ENCODE measurements around the gene MGAT1.
A peak's percentile ranks its signal among the peaks of the same experiment; 100 is the strongest.

MGAT1 gene

GRCh38 chr5:180825768-180826525 is 23.3 kb upstream of the MGAT1 start:
- Mint-ChIP-seq H3K4me1 (peaks cover 39% of the 10 kb centered on the region), H3K9me3 (peaks cover 46% of the 10 kb centered on the region), H3K4me3 (no peak overlapping the region), H3K27me3 (ENCODE audit: low read depth, poor library complexity) (peaks cover 17% of the 10 kb centered on the region), H3K36me3 (ENCODE audit: low read depth) (peaks cover 33% of the 10 kb centered on the region), H3K27ac (peak overlapping the region; percentile 85)
- no peak for DNase-seq
- TF ChIP-seq, protein P1, sequence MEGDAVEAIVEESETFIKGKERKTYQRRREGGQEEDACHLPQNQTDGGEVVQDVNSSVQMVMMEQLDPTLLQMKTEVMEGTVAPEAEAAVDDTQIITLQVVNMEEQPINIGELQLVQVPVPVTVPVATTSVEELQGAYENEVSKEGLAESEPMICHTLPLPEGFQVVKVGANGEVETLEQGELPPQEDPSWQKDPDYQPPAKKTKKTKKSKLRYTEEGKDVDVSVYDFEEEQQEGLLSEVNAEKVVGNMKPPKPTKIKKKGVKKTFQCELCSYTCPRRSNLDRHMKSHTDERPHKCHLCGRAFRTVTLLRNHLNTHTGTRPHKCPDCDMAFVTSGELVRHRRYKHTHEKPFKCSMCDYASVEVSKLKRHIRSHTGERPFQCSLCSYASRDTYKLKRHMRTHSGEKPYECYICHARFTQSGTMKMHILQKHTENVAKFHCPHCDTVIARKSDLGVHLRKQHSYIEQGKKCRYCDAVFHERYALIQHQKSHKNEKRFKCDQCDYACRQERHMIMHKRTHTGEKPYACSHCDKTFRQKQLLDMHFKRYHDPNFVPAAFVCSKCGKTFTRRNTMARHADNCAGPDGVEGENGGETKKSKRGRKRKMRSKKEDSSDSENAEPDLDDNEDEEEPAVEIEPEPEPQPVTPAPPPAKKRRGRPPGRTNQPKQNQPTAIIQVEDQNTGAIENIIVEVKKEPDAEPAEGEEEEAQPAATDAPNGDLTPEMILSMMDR (IDR thresholded peaks at IDR 0.05), result no peak

GRCh38 chr5:180824630-180825476 is 22.2 kb upstream of the MGAT1 start:
- Mint-ChIP-seq H3K27ac (peak overlapping the region; percentile 85), H3K4me1 (peaks cover 44% of the 10 kb centered on the region), H3K27me3 (ENCODE audit: low read depth, poor library complexity) (peaks cover 16% of the 10 kb centered on the region), H3K9me3 (peaks cover 35% of the 10 kb centered on the region), H3K36me3 (ENCODE audit: low read depth) (peaks cover 23% of the 10 kb centered on the region), H3K4me3 (no peak overlapping the region)
- TF ChIP-seq, protein P1 (IDR thresholded peaks at IDR 0.05), result no peak
- DNase-seq, result no peak

GRCh38 chr5:180823940-180824629 is 21.5 kb upstream of the MGAT1 start:
- Mint-ChIP-seq H3K4me1 (peaks cover 45% of the 10 kb centered on the region), H3K36me3 (ENCODE audit: low read depth) (peaks cover 15% of the 10 kb centered on the region), H3K9me3 (peaks cover 27% of the 10 kb centered on the region), H3K4me3 (no peak overlapping the region), H3K27me3 (ENCODE audit: low read depth, poor library complexity) (peaks cover 13% of the 10 kb centered on the region), H3K27ac (no peak overlapping the region)
- TF ChIP-seq, protein P1 (IDR thresholded peaks at IDR 0.05), result no peak
- no peak for DNase-seq

DNA sequence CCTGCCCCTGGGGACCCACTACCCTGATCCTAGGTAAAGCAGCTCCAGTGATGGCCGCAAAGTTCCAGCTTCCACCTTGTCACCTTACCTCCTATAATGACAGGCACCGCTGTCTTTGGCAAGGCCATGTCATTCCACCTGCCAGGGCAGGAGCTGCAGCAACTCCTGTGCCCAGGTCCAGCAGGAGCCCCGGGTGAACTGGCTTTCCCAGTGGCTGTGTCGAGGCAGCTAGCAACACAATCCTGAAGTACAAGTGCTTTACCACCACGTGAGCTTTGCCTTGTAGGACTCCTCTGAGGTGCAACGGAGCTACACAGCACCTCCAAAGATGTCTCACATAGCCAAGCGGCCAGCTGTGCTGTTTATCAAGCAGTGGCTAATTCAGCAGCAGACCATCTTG is 20.7 kb upstream of the MGAT1 start:
- peaks cover 13% of the 10 kb centered on the region for H3K27me3 Mint-ChIP-seq (ENCODE audit: low read depth, poor library complexity)
- no peak for DNase-seq
- no peak overlapping the region for H3K4me3 Mint-ChIP-seq
- peaks cover 52% of the 10 kb centered on the region for H3K4me1 Mint-ChIP-seq
- TF ChIP-seq, protein P1 (IDR thresholded peaks at IDR 0.05), result no peak
- H3K27ac Mint-ChIP-seq, result no peak overlapping the region
- peaks cover 8% of the 10 kb centered on the region for H3K36me3 Mint-ChIP-seq (ENCODE audit: low read depth)
- peaks cover 21% of the 10 kb centered on the region for H3K9me3 Mint-ChIP-seq

GRCh38 chr5:180821538-180821937 is 18.9 kb upstream of the MGAT1 start:
- no peaks in the 10 kb centered on the region for H3K36me3 Mint-ChIP-seq (ENCODE audit: low read depth)
- H3K27me3 Mint-ChIP-seq (ENCODE audit: low read depth, poor library complexity), result peaks cover 7% of the 10 kb centered on the region
- no peak overlapping the region for H3K4me3 Mint-ChIP-seq
- TF ChIP-seq, protein P1 (IDR thresholded peaks at IDR 0.05), result no peak
- peaks cover 7% of the 10 kb centered on the region for H3K9me3 Mint-ChIP-seq
- no peak for DNase-seq
- no peak overlapping the region for H3K27ac Mint-ChIP-seq
- peaks cover 70% of the 10 kb centered on the region for H3K4me1 Mint-ChIP-seq

All from nephron progenitor cell (in vitro differentiated cells).